GM18505 (cell line): ENCODE measurements around the gene CBX5.
"Not testable (repeated sequence)": the region's sequence is repeated elsewhere in the genome, so short reads cannot be mapped to it uniquely, and the experiment has no call there.

Source experiments
- ATAC-seq: cut with Tn5 transposase; IDR thresholded peaks from one replicate; pipeline ENCODE4 v1.9.1; 2021; ENCODE audit not compliant: unreplicated experiment
- POLR2A ChIP-seq: IDR thresholded peaks from 4 replicates; pipeline ENCODE4 v1.6.1; 2011; ENCODE audit warnings: borderline replicate concordance; ENCODE audit not compliant: insufficient read depth, insufficient read length; ENCODE audit errors: extremely low read depth

The CBX5 gene

GRCh38 chr12:54285150-54286041 lies 5.5 kb upstream of the CBX5 start:
- ATAC-seq: no peak

DNA sequence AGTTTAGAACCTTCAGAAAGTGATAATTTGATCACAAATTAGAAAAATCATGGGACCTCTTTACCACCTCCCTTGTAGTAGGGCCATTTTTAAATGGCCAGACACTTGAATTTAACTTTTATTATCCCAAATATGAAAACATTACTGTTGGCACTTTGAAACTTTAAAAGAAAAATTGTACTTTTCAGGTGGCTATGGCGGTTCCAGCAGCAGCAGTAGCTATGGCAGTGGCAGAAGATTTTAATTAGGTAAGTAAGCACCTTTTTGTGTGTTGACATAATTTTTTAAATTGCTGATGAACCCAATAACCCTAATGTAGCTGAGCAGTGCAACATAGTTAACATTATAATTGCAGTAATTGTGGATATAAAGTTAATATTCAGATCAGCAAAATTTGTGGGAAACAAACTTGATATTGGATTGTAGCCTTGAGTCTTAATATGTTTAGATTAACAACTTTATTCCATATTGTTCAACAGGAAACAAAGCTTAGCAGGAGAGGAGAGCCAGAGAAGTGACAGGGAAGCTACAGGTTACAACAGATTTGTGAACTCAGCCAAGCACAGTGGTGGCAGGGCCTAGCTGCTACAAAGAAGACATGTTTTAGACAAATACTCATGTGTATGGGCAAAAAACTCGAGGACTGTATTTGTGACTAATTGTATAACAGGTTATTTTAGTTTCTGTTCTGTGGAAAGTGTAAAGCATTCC lies 4.3 kb upstream of the CBX5 start:
- not testable (repeated sequence) for ATAC-seq

More at GRCh38 chr12:54285150-54286041, 5.5 kb upstream of the CBX5 start:
- no peak for TF ChIP-seq POLR2A

DNA sequence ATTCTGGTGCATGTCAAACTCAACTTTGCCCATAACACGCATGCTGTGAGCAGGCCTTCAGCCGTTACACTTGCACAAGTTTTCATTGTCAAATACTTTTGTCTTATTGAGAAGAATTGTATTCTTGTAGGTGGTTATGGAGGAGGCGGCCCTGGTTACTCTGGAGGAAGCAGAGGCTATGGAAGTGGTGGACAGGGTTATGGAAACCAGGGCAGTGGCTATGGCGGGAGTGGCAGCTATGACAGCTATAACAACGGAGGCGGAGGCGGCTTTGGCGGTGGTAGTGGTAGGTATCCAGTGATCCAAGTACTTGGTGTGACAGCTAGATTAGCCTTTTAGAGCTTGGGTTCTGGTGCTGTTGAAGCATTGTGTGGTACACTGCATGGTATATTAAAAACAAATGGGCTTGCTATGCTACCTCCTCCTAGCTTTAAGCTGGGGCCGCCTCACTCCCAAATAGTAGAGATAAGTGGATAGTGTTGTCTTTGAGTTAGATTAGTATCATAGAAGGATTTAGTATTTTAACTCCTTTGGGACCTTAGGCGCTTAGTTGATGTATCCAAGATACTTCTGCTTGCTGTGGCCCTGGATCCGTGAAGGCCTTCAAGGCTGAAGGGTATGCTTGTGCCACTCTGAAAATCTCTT lies 3.1 kb upstream of the CBX5 start:
- ATAC-seq: no peak
- TF ChIP-seq POLR2A: peak; percentile 15

DNA sequence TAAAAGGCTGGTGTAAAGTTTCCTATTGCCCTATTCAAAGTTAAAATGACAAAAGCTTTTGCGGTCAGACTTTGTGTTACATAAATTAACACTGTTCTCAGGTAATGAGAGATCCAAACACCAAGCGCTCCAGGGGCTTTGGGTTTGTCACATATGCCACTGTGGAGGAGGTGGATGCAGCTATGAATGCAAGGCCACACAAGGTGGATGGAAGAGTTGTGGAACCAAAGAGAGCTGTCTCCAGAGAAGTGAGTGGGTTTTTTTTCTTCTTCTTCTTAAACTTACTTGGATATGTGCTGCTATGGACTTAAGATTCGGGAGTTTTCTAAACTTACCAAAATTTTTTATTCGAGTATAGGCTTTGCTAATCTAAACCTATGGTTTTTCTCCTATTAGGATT lies 1.8 kb upstream of the CBX5 start:
- not testable (repeated sequence) for ATAC-seq

DNA sequence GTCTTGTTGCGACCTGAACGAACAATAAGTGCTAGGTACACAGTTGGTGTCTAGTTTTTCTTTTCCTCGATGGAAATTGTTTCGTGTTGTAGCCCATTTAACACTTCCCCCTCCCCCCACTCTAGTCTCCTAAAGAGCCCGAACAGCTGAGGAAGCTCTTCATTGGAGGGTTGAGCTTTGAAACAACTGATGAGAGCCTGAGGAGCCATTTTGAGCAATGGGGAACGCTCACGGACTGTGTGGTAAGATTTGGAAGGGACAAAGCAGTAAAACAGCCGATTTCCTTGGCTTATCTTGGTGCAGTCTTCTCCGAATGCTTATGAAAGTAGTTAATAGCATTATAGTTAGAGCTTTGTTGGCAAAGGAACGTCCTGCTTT lies 1.3 kb upstream of the CBX5 start:
- not testable (repeated sequence) for ATAC-seq

DNA sequence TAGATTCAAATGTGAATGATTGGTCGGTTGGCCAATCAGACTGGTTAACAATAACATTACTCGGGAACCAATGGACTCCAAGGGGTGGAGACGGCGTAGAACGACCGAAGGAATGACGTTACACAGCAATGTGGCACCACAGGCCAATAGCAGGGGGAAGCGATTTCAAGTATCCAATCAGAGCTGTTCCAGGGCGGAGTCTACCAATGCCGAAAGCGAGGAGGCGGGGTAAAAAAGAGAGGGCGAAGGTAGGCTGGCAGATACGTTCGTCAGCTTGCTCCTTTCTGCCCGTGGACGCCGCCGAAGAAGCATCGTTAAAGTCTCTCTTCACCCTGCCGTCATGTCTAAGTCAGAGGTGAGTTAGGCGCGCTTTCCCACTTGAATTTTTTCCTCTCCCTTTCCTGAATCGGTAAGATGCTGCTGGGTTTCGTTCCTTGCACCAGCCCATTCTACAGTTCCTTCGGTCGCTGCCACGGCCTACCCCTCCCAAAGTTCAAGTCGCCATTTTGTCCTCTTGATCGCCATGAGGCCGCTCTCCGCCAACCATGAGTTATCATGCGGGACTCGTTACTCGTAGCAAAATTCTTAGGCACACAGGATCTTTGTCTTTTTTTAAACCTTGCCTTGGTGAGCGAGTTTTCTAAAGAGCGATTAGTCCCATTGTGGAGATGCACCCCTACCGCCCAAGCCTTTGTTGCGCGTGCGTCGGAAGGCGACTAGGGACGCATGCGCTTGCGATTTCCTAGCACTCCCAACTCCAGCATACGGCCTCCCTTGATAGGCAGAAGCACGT lies 742 bp upstream of the CBX5 start, which contains the start of gene HNRNPA1:
HNRNPA1 (plus strand) TSS at position 259 of the 793 bp plus-strand sequence; CDS start at position 341, 82 bp downstream.
- peak; percentile 100 for TF ChIP-seq POLR2A
- peak; percentile 81 for ATAC-seq

- TF ChIP-seq POLR2A: no peak
- no peak for ATAC-seq
Observed at GRCh38 chr12:54279227-54279631, 693 bp downstream of the CBX5 start.

DNA sequence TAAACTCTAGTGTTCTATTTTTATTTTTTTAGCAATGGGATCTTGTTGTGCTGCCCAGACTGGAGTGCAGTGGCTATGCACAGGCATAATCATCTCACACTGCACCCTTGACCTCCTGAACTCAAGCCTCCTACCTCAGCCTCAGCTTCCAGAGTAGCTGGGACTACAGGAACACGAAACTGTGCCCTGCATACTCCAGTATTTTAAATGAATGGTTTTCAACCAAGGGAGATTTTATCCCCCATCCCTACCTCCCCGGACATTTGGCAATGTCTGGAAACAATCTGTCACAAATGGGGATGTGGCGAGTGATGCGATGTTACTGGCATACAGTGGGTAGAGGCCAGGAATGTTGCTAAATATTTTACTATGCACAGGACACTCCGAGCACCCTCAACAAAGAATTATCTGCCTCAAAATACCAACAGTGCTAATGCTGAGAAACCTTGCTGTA lies 2.1 kb downstream of the CBX5 start:
- TF ChIP-seq POLR2A: no peak
- no peak for ATAC-seq

DNA sequence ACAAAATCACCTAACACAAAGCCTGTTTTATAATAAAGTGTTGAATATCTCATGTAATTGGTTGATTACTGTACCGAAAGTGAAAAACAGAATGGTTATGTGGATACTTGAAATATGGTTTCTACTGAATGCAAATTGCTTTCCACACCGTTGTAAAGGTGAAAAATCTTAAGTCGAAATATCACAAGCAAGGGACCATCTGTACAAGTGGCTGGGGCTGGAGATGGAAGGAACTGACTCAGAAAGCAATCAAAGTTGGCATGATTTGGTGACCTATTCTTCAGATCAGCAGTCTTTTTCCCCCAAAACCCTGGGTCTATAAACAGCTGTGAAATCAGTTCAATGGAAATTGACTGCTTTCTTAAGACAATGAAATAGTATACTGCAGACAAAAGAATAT lies 3.6 kb downstream of the CBX5 start:
- ATAC-seq: no peak
- no peak for TF ChIP-seq POLR2A

- TF ChIP-seq POLR2A: no peak
- no peak for ATAC-seq
Observed at GRCh38 chr12:54273981-54274380, 5.9 kb downstream of the CBX5 start.

DNA sequence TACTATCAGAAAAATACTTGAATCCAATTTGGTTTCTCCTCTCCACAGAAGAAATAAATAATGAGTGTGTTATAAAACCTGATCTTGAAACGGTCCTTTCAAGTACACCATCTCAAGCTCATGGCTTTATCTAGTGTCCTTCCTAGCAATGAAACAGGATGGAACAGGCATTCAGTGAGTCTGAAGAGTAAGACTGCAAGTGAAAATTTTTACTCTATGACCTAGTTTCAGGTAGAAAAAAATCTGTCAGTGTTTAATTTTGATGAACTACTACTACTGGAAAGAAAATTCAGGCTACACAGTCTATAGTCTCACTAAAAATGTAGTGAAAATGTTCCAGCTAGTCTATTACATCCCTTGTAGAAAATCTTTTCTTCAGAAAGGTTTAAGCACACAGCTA lies 7.7 kb downstream of the CBX5 start:
- TF ChIP-seq POLR2A: no peak
- no peak for ATAC-seq

- no peak for ATAC-seq
- no peak for TF ChIP-seq POLR2A
Observed at GRCh38 chr12:54270345-54270744, 9.6 kb downstream of the CBX5 start.

- no peak for TF ChIP-seq POLR2A
- ATAC-seq: no peak
Observed at GRCh38 chr12:54266852-54267251, 13.1 kb downstream of the CBX5 start.
